Thyroid gland (tissue), 4 donors: ENCODE measurements around the gene PRKRA. TPM values are rescaled to one million over a fixed set of nuclear protein-coding genes. Genes with fewer than 3 reads are reported as not detected.

Experiments
- DNase-seq, 2 donors: peaks; one replicate each; pipeline ENCODE4 v3.0.0-alpha.2; 2019
- H3K27ac ChIP-seq, 3 donors: fragments of 200-600 bp; sonication (generic); 1 replicate in 2 of 3; 2 replicates in 1 of 3; pipeline ENCODE4 v1.5.1; 2016 to 2019; ENCODE audit warnings: mild to moderate bottlenecking in 1 of 3, moderate library complexity in 1 of 3
- H3K27me3 ChIP-seq: fragments of 200-600 bp; sonication (generic); one replicate; pipeline ENCODE4 v1.5.1; 2019
- H3K36me3 ChIP-seq, 2 donors: fragments of 200-600 bp; sonication (generic); one replicate each; pipeline ENCODE4 v1.5.1; 2016 to 2019
- H3K4me1 ChIP-seq, 2 donors: fragments of 200-600 bp; sonication (generic); one replicate each; pipeline ENCODE4 v1.5.1; 2017 to 2019
- H3K4me3 ChIP-seq, 3 donors: fragments of 200-600 bp; sonication (generic); replicated peaks in 1 of 3; 1 replicate in 2 of 3; 2 replicates in 1 of 3; pipeline ENCODE4 v1.5.1; 2016; ENCODE audit warnings: mild to moderate bottlenecking in 1 of 3
- H3K9me3 ChIP-seq: fragments of 200-600 bp; sonication (generic); one replicate; pipeline ENCODE4 v1.5.1; 2017
- POLR2A ChIP-seq, 2 donors: fragments of 450-650 bp; IDR thresholded peaks; one replicate each; pipeline ENCODE4 v1.6.1; 2017; ENCODE audit warnings: antibody characterized with exemption in 2 of 2, mild to moderate bottlenecking in 2 of 2, moderate library complexity in 1 of 2
- WGBS, 2 donors: methylation state at CpG; one replicate each; pipeline ENCODE4 v1.1.5; 2017; 5-methylcytosine and 5-hydroxymethylcytosine counted together
- intact Hi-C: fragments of 100-400 bp; cut with DNase I; formaldehyde crosslinking; loops from one replicate; pipeline ENCODE4 v1.15.1; 2023
- total RNA-seq, 4 donors: library from RNA; depleted of rRNA; stranded (reverse); fragments of >200 nt; gene quantifications; one replicate each; pipeline ENCODE4 v1.2.3, GENCODE V29; 2016
- TF ChIP-seq, protein P1 (sequence below), 6 experiments: fragments of 200-600 bp in 3 of 6; fragments of 450-650 bp in 3 of 6; sonication (generic) in 3 of 6; IDR thresholded peaks; one replicate each; pipeline ENCODE4 v1.5.1; 2016 to 2019; ENCODE audit warnings: antibody characterized with exemption in 6 of 6, mild to moderate bottlenecking in 2 of 6, inconsistent platforms in 1 of 6, moderate library complexity in 1 of 6

The PRKRA gene
- total RNA-seq, 4 donors from 2014 or later = 54.9 to 72.2 (median 64.8) TPM

- 92 to 96% methylated on average over 3 of the region's 3 CpGs for WGBS, 2 donors
Observed at GRCh38 chr2:178422097-178422496, 28.9 kb downstream of the PRKRA start.

DNA sequence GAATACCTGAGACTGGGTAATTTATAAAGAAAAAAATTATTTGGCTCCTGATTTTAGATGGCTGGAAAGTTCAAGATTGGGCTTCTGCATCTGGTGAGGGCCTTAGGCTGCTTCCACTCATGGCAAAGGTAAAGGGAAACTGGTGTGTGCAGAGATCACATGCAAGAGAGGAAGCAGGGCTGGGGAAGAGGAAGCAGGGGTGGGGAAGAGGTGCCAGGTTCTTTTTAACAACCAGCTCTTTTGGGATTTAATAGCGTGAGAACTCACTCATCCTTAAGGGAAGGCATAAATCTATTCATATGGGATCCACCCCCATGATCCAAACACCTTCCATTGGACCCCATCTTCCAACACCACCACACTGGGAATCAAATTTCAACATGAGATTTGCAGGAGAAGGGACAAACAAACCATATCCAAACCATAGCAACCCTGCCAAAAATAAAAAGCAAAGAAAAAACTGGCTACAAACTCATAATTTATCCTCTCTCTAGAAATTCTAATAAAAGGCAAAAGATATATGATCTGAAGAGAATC, 30.4 kb downstream of the PRKRA start:
- Histone ChIP-seq H3K36me3 (no peaks in the 10 kb centered on the region), H3K27ac (no peak overlapping the region), H3K4me3 (no peak overlapping the region), H3K9me3 (no peaks in the 10 kb centered on the region), H3K4me1 (no peaks in the 10 kb centered on the region), H3K27me3 (no peaks in the 10 kb centered on the region)
- WGBS, 2 donors = 43 to 58% methylated on average over 1 of the region's 1 CpG
- no peak for TF ChIP-seq POLR2A (IDR thresholded peaks at IDR 0.05)
- TF ChIP-seq, protein P1, sequence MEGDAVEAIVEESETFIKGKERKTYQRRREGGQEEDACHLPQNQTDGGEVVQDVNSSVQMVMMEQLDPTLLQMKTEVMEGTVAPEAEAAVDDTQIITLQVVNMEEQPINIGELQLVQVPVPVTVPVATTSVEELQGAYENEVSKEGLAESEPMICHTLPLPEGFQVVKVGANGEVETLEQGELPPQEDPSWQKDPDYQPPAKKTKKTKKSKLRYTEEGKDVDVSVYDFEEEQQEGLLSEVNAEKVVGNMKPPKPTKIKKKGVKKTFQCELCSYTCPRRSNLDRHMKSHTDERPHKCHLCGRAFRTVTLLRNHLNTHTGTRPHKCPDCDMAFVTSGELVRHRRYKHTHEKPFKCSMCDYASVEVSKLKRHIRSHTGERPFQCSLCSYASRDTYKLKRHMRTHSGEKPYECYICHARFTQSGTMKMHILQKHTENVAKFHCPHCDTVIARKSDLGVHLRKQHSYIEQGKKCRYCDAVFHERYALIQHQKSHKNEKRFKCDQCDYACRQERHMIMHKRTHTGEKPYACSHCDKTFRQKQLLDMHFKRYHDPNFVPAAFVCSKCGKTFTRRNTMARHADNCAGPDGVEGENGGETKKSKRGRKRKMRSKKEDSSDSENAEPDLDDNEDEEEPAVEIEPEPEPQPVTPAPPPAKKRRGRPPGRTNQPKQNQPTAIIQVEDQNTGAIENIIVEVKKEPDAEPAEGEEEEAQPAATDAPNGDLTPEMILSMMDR (IDR thresholded peaks at IDR 0.05) = no peak
- DNase-seq = no peak
- intact Hi-C loops = no loop called here

More at GRCh38 chr2:178422097-178422496, 28.9 kb downstream of the PRKRA start:
- Histone ChIP-seq H3K27ac (no peak overlapping the region), H3K36me3 (no peaks in the 10 kb centered on the region), H3K9me3 (no peaks in the 10 kb centered on the region), H3K4me3 (no peak overlapping the region), H3K27me3 (no peaks in the 10 kb centered on the region), H3K4me1 (no peaks in the 10 kb centered on the region)
- intact Hi-C loops = no loop called here
- TF ChIP-seq, protein P1 (IDR thresholded peaks at IDR 0.05) = no peak
- TF ChIP-seq POLR2A (IDR thresholded peaks at IDR 0.05) = no peak
- DNase-seq = no peak

- intact Hi-C loops = loop anchor here (10.0 kb wide), 2 partner anchors 114 to 224 kb away; partner anchors contain the start of gene OSBPL6
- WGBS, 2 donors = 66 to 69% methylated on average over 1 of the region's 1 CpG
- Histone ChIP-seq H3K9me3 (no peaks in the 10 kb centered on the region), H3K27me3 (no peaks in the 10 kb centered on the region), H3K36me3 (no peaks in the 10 kb centered on the region), H3K4me3 (no peak overlapping the region), H3K27ac (no peak overlapping the region), H3K4me1 (peaks cover 0 to 3% of the 10 kb centered on the region in 2 donors)
- TF ChIP-seq, protein P1 (IDR thresholded peaks at IDR 0.05) = peak in 1 of 6 experiments; percentile 7
- no peak for TF ChIP-seq POLR2A (IDR thresholded peaks at IDR 0.05)
- DNase-seq = no peak
Observed at GRCh38 chr2:178419123-178419522, 31.9 kb downstream of the PRKRA start.

GRCh38 chr2:178418426-178418825, 32.5 kb downstream of the PRKRA start:
- Histone ChIP-seq H3K27ac (no peak overlapping the region), H3K4me3 (no peak overlapping the region), H3K27me3 (no peaks in the 10 kb centered on the region), H3K4me1 (peaks cover 0 to 3% of the 10 kb centered on the region in 2 donors), H3K9me3 (no peaks in the 10 kb centered on the region), H3K36me3 (no peaks in the 10 kb centered on the region)
- DNase-seq = no peak
- intact Hi-C loops = loop anchor here (10.0 kb wide), 2 partner anchors 114 to 224 kb away; partner anchors contain the start of gene OSBPL6
- no peak for TF ChIP-seq POLR2A (IDR thresholded peaks at IDR 0.05)
- TF ChIP-seq, protein P1 (IDR thresholded peaks at IDR 0.05) = no peak
- 91 to 92% methylated on average over 1 of the region's 1 CpG for WGBS, 2 donors

DNA sequence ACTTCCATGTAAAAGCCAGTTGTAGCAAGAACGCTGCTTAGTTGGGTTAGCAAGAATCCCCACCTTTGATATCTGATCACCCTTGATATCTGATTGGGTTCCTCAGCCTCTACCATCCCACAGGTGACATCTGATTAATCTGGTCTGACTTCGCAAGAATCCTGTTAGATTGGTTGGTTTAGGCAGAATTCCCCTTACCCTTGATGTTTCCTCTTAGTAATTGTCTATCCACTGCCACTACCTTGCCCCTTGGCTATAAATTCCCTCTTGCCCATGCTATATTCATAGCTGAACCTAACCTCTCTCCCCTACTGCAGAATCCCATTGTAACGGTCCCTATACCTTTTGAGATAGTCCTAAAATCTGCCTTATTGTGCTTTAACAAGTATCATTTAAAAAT, 33.1 kb downstream of the PRKRA start:
- intact Hi-C loops = loop anchor here (10.0 kb wide), 2 partner anchors 113 to 223 kb away; partner anchors contain the start of gene OSBPL6
- DNase-seq = no peak
- no peaks in the 10 kb centered on the region for H3K36me3 ChIP-seq
- H3K4me3 ChIP-seq = no peak overlapping the region
- TF ChIP-seq POLR2A (IDR thresholded peaks at IDR 0.05) = no peak
- TF ChIP-seq, protein P1 (IDR thresholded peaks at IDR 0.05) = no peak
- peaks cover 3% of the 10 kb centered on the region in 2 donors for H3K4me1 ChIP-seq
- H3K27me3 ChIP-seq = no peaks in the 10 kb centered on the region
- no peak overlapping the region for H3K27ac ChIP-seq
- no peaks in the 10 kb centered on the region for H3K9me3 ChIP-seq
- WGBS, 2 donors = 93% methylated on average over 3 of the region's 3 CpGs
